HG02588 (cell line): Measurements from ENCODE around the gene MYPOP.
A peak's percentile ranks its signal among the peaks of the same experiment; 100 is the strongest.

Experiments used
- ATAC-seq: cut with Tn5 transposase; IDR thresholded peaks from one replicate; pipeline ENCODE4 v1.9.1; 2021; ENCODE audit warnings: mild to moderate bottlenecking, moderate library complexity; ENCODE audit not compliant: unreplicated experiment

MYPOP gene, protein sequence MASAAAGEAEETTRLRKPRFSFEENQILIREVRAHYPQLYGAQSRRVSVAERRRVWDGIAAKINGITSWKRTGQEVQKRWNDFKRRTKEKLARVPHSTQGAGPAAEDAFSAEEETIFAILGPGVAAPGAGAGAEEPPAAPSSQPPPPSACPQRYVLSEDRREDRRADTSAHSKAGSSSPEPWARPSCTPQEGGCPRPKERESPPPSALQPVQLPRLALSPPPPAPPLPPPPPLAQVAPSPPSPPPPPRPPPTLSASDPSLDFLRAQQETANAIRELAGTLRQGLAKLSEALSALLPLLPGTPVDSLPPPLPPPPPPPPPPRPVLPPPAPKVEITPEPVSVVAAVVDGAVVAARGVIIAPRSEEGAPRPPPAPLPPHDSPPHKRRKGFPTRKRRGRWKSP

DNA sequence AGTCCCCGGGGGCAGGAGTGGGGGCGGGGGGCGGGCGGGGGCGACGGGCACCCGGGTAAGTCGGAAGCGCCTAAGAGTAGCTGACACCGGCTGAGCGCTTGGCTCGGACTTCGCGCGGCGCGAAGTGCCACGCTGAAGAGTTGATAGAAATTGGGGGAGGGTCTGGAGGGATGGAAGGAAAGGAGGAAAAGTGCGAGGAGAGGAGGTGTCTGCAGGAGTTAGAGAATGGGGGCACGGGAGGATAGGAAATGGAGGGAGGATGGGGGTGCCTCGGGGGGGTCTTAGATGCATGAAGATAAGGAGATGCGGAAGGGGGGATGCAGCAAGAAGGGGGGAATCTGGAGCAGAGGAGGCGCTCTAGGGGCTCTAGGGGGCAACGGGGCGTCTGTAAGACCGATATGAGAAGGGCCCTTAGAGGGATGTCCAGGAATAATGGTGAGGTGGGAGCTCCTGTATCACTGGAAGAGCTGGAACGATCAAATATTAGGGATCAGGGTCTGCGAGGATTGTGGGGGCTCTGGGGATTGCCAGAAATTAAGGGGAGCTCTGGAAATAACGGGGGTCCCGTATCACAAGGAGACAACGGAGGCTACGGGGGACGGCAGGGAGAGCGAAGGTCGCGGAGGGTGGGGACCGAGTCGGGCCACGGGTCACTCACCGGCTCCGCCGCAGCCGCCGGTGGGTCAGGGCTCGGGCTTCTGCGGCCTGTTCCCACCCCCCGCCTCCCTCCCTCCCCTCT, at the start of gene MYPOP:
Gene MYPOP (minus strand): TSS at position 702 of the 739 bp plus-strand sequence. CDS start 840 bp downstream, outside the sequence.
- no peak for ATAC-seq

DNA sequence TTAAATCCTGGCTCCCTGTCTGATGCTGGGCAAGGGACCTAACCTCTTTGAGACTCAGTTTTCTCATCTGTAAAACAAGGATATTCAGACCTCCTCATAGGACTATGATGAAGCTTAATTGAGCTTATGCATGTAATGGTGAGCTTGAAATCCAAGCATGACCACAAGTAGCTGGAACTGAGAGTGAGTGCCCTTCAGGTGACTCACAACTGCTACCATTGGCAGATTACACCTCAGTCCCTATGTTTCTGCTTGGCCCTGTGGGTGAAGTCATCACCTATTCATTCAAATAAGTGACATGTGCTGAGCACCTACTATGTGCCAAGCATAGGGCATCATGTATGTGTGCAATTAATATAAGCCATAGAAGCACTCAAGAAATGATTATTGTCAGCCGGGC, 45.5 kb upstream of the MYPOP start:
- ATAC-seq = no peak

DNA sequence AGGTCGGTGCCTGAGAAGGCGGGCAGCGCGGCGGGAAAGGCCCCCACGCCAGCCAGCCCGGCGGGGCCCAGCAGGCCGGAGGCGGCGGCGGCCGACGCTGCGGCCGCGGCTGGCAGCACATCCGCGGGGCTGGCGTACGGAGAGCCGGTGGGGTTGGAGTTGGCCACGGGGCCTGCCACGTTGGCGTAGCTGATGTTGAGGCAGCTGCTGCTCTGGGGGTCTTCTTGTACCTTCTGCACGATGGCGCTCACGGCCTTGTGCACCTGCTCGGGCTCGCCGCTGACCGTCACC, 38.0 kb upstream of the MYPOP start:
- no peak for ATAC-seq

DNA sequence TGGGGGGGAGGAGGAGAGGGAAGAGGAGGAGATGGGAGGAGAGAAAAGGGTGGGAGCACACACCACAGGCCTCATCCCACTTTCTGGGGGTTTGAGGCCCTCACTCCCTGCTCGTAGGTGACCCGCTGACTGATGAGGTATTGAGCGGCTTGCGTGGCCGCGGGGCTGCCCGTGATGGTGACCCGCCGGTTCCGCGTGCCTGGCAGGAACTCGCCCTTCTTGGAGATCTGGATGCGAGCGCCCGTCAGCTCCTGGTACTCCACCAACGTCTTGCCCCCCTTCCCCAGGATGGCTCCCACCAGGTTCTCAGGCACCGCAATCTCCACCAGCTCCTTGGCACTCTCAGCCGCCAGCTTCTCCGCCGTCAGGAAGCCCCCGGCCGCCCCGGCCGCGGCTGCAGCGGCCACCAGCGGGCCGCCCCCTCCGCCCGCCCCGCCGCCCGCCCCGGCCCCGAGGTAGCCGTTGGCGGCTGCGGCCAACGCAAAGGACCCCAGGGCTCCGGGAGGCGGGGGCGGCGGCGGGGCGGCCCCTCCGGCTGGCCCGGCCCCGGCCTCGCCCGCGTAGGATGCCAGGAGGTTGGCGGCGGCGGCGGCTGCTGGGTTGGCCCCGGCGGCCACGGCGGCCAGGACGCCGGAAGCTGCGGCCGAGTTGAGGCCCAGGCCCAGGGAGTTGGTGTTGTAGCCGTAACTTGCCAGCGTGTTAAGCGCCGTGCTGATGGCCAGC, 37.5 kb upstream of the MYPOP start:
- no peak for ATAC-seq

DNA sequence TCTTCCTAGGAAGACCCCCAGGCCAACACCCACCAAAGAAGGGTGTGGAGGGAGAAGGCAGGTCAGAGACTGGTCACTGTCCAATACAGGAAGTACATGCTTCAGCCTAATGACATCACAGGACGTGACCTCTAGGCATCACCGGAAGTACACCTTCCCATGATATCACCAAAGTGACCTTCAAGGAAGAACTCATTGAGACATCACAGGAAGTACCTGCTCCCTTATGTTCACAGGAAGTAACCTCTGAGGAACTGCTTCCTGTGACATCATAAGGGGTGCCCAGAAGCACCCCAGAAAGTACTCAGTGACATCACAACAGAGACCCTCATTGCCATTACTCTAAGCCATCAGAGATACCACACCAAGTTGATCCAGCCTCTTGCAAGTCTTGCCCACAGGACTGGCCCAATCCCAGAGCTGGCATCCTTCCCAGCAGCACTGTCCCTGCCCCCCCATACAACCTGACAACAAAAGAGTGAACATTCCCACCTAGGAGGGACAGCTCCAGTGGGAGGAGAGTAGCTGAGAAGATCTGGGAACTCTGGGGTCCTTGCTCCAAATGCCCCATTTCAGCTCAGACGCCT, 36.4 kb upstream of the MYPOP start:
- ATAC-seq = no peak

DNA sequence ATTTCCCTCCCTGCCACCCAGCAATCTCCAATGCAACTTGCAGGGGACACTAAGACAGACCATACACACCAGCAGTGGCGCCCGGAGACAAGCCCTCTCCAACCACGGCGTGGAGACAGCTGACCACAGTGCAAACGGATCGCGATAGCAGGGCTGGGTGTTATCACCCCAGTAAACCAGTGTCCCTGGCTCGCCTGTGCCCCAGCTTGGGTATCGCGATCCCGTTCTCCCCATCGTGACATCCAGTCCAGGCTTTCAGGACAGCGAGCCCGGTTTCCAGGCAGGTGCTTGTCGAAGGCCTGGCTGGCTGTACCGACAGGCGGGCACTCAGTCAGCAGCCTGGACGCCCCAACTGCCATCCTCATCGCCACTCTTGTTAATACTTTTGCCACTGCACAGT, 32.9 kb upstream of the MYPOP start:
- ATAC-seq = no peak

DNA sequence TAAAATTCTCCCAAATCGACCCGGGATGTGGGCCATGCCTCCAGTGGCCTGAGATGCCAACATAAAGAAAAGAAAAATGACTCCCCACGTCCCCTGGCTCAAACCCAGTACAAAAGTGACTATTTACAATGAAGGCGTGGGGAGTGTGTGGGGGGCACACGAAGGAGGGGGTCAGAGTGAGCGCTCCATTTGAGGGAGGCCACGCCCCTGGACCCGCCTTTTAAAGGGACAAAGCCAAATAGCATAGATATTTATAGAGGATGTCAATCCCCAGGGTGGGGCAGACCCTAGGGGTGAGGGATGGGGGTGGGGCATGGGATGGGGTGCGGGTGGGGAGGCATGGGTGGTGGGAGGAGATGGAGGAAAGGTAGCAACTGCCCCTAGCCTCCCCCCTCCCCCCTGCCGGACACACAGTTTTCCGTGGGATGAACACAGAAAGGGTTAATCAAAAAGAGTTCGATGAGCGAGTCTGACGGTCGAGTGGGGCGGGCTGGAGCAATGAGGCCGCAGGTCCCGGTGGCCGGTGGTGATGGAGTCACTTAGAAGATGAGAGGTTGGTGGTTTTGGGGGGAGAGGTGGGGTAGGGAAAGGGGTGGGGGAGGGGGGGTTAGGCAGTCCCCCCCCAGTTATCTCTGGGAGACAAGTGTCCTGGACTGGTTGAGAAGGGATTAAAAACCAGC, 32.3 kb upstream of the MYPOP start:
- no peak for ATAC-seq

DNA sequence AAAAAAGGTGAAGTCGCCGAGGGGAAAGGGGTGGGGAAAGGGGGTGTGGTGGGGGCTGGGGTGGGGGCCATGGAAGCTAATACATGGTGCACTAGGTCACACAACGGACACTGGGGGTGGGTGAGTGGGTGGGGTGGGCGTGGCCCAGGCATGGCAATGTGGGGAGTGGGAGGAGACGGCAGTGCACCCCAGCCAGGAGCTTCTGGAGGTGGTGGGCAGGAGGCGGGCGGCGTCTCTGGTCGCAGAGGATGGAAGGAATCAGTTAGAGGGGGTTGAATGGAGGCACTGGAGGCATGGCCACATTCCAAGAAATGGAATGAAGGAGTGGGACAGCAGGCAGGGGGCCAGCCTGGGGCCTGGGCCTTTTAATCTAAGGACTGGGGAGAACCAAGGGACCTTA, 31.3 kb upstream of the MYPOP start:
- ATAC-seq = no peak

DNA sequence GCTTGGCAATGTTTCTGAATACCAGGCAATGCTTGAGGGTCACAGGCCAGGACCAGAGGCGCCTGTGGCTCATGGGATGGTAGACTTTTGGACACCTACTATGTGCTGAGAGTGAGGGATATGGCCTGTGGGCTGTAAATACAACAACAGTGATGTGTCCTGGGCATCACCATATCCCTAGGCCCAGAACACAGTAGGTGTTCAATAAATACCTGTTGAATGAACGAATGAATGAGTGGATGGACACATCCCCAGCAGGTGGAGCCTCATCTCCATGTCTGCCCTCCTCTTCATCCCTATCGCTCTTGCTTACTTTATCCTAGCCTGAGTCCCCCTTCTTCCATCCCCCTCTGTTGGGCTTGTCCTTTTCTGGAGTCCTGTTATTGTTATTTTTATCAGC, 28.6 kb upstream of the MYPOP start:
- no peak for ATAC-seq

DNA sequence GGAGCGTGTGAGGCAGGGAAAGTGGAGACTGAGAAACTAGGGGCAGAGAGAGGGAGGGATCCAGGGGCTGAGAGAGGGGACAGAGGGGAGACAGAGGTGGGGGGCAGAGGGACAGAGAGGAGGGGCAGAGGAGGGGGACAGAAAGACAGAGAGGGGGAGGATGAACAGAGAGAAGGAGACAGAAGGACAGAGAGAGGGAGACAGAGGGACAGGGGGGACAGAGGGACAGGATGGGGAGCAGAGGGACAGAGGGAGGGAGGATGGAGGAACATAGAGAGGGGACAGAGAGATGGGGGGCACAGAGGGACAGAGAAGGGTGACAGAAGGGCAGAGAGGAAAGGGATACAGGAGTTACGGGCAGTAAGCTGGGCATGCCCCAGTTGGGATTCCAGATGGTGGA, 26.8 kb upstream of the MYPOP start:
- ATAC-seq = no peak

DNA sequence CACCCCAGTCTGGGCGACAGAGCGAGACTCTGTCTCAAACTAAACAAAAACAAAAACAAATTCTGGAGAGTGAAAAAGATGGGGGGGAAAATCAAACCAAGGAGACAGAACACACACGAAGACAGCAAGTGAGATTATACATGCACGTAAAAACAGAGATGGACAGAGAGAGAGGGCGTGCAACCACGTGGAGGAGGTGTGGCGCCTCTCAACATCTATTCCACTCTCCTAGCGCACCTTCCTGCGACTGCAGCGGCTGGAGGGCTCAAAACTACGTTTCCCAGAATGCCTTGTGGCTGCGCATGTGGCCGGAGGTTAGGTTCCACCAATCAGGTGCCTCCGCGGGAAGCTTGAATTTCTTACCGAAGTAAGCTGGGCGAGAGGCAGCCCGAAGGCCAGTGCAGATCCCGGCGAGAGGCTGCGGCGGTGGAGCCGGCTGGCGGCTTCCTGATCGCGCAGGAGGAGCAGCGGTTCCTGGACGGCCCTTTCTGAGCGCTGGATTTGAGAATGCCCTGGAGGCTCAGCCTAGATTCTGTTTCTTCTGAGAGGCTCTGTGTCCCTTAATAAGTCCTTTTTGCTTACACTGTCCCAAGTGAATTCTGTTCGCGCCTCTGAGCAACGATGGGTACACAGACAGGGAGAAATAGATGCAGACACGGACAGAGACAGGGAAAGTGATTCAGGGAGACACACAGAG, 25.3 kb upstream of the MYPOP start:
- peak; percentile 49 for ATAC-seq

DNA sequence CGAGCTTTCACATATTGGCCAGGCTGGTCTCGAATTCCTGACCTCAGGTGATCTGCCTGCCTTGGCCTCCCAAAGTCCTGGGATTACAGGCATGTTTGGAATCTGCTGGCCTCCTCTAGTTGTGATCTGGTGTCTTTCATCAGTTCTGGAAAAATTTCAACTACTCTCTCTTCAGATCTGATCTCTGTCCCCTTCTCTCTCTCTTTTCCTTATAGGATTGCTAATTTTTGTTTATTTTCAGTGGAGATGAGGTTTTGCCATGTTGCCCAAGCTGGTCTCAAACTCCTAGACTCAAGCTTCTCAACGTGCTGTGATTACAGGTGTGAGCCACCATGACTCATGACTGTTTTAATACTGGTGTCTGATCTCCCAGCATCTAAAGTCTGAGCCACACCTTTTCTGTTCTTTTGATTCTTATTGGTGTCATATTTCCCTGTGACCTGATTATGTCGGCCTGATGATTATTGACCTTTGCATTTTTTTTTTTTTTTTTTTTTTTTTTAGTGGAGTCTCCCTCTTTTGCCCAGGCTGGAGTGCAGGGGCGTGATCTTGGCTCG, 22.6 kb upstream of the MYPOP start:
- ATAC-seq = no peak

DNA sequence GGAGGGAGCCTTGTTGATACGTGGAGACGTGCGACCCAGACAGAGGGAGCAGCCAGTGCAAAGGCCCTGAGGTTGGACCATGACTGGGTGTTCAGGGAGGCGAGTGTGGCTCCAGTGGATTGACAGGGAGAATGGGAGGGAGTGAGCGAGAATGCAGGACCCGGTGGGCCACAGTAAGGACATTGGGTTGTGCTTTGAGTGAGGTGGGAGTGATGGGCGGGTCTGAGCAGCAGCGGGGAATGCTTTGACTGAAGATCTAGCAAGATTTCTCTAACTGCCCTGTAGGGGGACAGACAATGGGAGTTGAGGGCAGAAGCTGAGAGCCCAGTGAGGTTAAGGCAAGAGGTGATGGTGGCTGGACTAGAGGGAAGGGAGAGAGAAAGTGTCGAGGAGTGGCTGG, 19.9 kb upstream of the MYPOP start:
- ATAC-seq = no peak

DNA sequence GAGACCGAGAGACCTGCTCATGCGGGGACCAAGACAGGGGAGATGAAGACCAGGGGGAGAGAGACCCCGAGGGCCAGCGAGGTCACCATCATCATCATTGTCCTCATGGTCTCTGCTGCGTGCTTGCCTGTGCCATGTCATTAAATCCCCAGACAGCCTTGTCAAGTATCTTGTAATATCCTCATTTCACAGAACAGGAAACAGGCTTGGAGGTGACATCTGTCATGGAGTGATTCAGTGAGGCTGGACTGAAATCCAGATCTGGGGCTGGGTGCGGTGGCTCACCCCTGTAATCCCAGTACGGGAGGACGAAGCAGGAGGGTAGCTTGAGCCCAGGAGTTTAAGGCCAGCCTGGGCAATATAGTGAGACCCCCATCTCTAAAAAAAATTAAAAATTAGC, 18.0 kb upstream of the MYPOP start:
- ATAC-seq = no peak

DNA sequence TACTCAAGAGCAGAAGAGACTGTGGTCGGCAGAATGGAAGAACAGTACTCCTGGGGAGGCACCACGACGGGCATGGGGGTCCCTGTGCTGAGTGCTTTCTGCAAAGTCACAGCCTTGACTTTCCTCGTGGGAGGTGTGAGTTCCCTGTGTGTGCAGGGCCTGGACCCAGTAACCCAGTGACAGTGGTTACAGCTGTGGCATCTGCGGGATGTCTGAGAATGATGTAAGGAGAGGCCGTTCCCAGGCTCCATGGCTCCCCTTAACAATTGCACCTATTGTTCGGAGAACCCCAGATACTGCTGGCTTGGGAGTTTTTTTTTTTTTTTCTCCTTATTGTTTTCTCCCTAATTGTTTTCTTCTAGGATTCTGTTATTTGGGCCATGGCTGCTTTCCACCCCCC, 17.3 kb upstream of the MYPOP start:
- ATAC-seq = no peak

DNA sequence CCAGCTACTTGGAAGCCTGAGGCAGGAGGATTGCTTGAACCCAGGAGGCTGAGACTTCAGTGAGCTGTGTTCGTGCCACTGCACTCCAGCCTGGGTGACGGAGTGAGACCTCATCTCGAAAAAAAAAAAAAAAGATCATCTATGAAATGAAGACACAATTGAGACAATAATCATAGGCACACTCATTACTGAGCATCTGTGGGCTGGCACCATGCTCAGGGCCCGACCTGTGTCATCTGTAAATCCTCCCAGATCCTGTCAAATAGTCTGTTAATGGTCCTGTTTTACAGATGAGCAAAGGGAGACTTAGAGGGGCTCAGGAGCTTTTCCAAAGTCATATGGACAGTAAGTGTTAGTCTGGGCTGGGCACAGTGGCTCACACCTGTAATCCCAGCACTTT, 16.3 kb upstream of the MYPOP start:
- ATAC-seq = no peak

DNA sequence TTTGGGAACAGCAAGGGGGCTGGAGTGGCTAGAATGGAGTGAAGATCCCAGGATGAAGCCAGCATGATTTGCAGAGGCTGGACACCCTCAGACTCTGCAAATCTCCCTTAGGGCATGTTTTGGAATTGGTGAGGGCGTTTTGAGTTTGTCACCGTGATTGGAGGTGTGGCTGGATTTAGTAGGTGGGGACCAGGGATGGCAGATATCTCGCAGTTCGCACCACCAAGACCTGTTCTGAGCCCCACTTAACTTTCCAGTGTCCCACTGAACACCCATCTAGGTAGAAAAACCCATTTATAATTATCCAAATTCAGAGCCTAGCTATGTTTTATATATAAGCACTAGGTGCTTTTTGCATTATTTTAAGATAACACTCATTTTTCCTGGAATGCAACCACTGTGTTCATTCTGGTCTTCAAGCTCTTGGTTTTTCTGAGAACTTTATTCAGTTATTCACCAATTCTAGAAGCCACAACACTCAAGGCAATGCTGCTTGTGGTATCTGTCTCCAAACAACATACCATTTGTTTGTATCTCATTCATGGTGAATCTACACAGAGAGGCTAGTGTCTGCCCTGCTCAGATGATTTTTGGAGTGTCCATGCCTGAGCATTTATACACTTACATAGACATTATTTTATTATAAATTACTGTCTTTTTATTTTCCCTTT, 15.1 kb upstream of the MYPOP start:
- ATAC-seq = no peak

DNA sequence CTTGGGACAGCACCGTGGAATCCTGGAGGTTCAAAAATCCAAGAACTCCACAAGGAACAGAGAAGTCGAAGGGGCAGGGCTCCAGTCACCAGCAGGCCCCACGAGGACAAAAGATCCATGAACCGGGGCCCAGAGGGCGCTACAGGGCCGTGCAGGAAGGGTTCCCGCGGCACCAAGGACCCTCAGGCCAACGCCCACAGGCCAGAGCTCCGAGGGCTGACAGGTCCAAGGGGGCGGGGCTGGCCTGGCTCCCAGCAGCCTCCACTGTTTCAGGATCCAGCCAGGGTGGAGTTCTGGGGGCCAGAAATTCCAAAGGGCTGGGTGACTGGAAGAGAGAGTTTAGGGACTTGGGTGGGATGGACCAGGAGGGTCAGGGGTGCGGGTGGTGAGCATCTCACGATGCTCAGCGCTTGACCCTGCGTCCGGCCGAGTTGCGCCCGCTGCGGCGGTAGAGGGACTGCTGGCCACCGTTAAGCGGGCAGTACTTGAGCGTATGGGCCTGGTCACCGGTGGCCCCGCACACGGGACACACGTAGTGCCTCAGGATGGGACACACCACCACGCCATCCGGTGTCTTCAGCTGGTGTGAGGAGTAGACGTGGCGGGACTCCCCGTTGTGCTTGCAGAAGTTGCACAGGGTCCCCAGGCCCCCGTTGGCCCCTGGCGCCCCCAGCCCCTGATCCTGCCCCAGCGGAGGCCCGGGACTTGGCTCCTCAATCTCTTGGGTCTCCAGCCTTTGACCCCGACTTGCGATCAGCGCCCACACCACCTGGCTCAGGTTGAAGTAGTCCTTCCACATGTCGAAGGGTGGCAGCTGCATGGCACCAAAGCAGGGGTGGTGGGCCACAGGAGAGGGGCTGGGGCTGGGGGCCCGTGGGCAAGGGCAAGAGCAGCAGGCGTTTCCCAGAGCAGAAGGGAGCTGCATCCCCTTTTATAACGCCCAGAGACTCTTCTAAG, 11.7 kb upstream of the MYPOP start, which contains the start of gene NANOS2:
Gene NANOS2 (minus strand): TSS at position 905 of the 957 bp plus-strand sequence. CDS start 85 bp downstream, at position 820.
- ATAC-seq = no peak
